ENCODE measurements around the gene KLK12. TPM values are rescaled to one million over a fixed set of nuclear protein-coding genes. Genes with fewer than 3 reads are reported as not detected.

KLK12 gene
- total and polyA plus RNA-seq, 2 donors (not counting 1 experiment from before 2014, with no cell fraction given), result not detected

GRCh38 chr19:51005248-51005647 lies 29.6 kb downstream of the KLK12 start:
- Histone ChIP-seq H3K4me1 (ENCODE audit: control insufficient read depth in 2 of 2, insufficient read depth in 2 of 2, low read length in 2 of 2) (no peaks in the 10 kb centered on the region), H3K27me3 (replicated peaks in 1 of 4; ENCODE audit: control extremely low read depth in 1 of 4, control insufficient read depth in 3 of 4, insufficient read depth in 4 of 4, low read length in 3 of 4) (peaks cover 0 to 19% (median under 1%) of the 10 kb centered on the region in 4 experiments), H3K4me3 (ENCODE audit: control extremely low read depth in 1 of 5, extremely low read depth in 1 of 5, insufficient read depth in 1 of 5, low read depth in 2 of 5, low read length in 4 of 5) (no peak overlapping the region), H3K9ac (ENCODE audit: low read length) (no peak overlapping the region), H3K79me2 (ENCODE audit: control insufficient read depth, insufficient read depth, low read length) (no peaks in the 10 kb centered on the region), H3K4me2 (replicated peaks; ENCODE audit: low read depth, low read length, poor library complexity, severe bottlenecking) (no peak overlapping the region), H3K9me3 (ENCODE audit: control extremely low read depth in 1 of 3, control insufficient read depth in 2 of 3, insufficient read depth in 1 of 3, low read length in 2 of 3) (peaks cover 0 to 33% (median 0%) of the 10 kb centered on the region in 3 donors), H4K20me1 (ENCODE audit: control insufficient read depth, insufficient read depth, low read length, poor library complexity, severe bottlenecking) (no peaks in the 10 kb centered on the region), H3K27ac (ENCODE audit: low read length in 2 of 2) (no peak overlapping the region), H2AFZ (ENCODE audit: insufficient read depth, low read depth, low read length, poor library complexity, severe bottlenecking) (no peak overlapping the region), H3K36me3 (replicated peaks in 1 of 2; ENCODE audit: control extremely low read depth in 1 of 2, control insufficient read depth in 1 of 2, extremely low read depth in 1 of 2, insufficient read depth in 2 of 2, low read length in 1 of 2) (no peaks in the 10 kb centered on the region)
- no peak overlapping the region for H3K4me3 Mint-ChIP-seq
- H3K9me3 Mint-ChIP-seq (ENCODE audit: insufficient read depth), result no peaks in the 10 kb centered on the region
- ATAC-seq (ENCODE audit: low read depth) (no peak), DNase-seq (no peak)
- POLR2A ChIA-PET, result no interaction called here
- H3K27ac Mint-ChIP-seq, result no peak overlapping the region
- peaks cover 20% of the 10 kb centered on the region for H3K27me3 Mint-ChIP-seq
- WGBS (ENCODE audit: insufficient coverage), result 83% methylated on average over 1 of the region's 1 CpG
- no peak for TF ChIP-seq EZH2 (IDR thresholded peaks at IDR 0.05; ENCODE audit: borderline replicate concordance, insufficient read depth, low read depth, low read length, poor library complexity, severe bottlenecking)
- no peak for TF ChIP-seq CTCF (IDR thresholded peaks at IDR 0.05)
- CTCF ChIA-PET, result no interaction called here
- H3K4me1 Mint-ChIP-seq, result no peaks in the 10 kb centered on the region
- intact Hi-C loops (cut with micrococcal nuclease), result no loop called here

- no peak overlapping the region for H3K4me2 ChIP-seq (replicated peaks; ENCODE audit: low read depth, low read length, poor library complexity, severe bottlenecking)
These were observed 31.5 kb downstream of the KLK12 start for GRCh38 chr19:51003316-51003715.

More at GRCh38 chr19:51003316-51003715, 31.5 kb downstream of the KLK12 start:
- 72% methylated on average over 7 of the region's 7 CpGs for WGBS (ENCODE audit: insufficient coverage)
- DNase-seq (no peak), ATAC-seq (ENCODE audit: low read depth) (no peak)
- H3K36me3 ChIP-seq (replicated peaks in 1 of 2; ENCODE audit: control extremely low read depth in 1 of 2, control insufficient read depth in 1 of 2, extremely low read depth in 1 of 2, insufficient read depth in 2 of 2, low read length in 1 of 2), result no peaks in the 10 kb centered on the region
- Mint-ChIP-seq H3K4me3 (no peak overlapping the region), H3K27ac (no peak overlapping the region), H3K9me3 (ENCODE audit: insufficient read depth) (no peaks in the 10 kb centered on the region), H3K27me3 (peaks cover 32% of the 10 kb centered on the region), H3K4me1 (no peaks in the 10 kb centered on the region)
- peaks cover 0 to 33% (median 0%) of the 10 kb centered on the region in 3 donors for H3K9me3 ChIP-seq (ENCODE audit: control extremely low read depth in 1 of 3, control insufficient read depth in 2 of 3, insufficient read depth in 1 of 3, low read length in 2 of 3)
- POLR2A ChIA-PET, result no interaction called here
- intact Hi-C loops (cut with micrococcal nuclease), result no loop called here
- no peaks in the 10 kb centered on the region for H4K20me1 ChIP-seq (ENCODE audit: control insufficient read depth, insufficient read depth, low read length, poor library complexity, severe bottlenecking)
- no peaks in the 10 kb centered on the region for H3K4me1 ChIP-seq (ENCODE audit: control insufficient read depth in 2 of 2, insufficient read depth in 2 of 2, low read length in 2 of 2)
- peaks cover 0 to 22% (median 2%) of the 10 kb centered on the region in 4 experiments for H3K27me3 ChIP-seq (replicated peaks in 1 of 4; ENCODE audit: control extremely low read depth in 1 of 4, control insufficient read depth in 3 of 4, insufficient read depth in 4 of 4, low read length in 3 of 4)
- H3K79me2 ChIP-seq (ENCODE audit: control insufficient read depth, insufficient read depth, low read length), result no peaks in the 10 kb centered on the region
- no peak overlapping the region for H3K4me3 ChIP-seq (ENCODE audit: control extremely low read depth in 1 of 5, extremely low read depth in 1 of 5, insufficient read depth in 1 of 5, low read depth in 2 of 5, low read length in 4 of 5)
- no peak overlapping the region for H3K9ac ChIP-seq (ENCODE audit: low read length)
- no peak overlapping the region for H3K27ac ChIP-seq (ENCODE audit: low read length in 2 of 2)
- CTCF ChIA-PET, result no interaction called here
- TF ChIP-seq EZH2 (IDR thresholded peaks at IDR 0.05; ENCODE audit: borderline replicate concordance, insufficient read depth, low read depth, low read length, poor library complexity, severe bottlenecking) (no peak), CTCF (IDR thresholded peaks at IDR 0.05) (no peak)
- H2AFZ ChIP-seq (ENCODE audit: insufficient read depth, low read depth, low read length, poor library complexity, severe bottlenecking), result no peak overlapping the region
